HepG2 (cell line): ENCODE measurements around the gene TBC1D10B. TPM values are rescaled to one million over a fixed set of nuclear protein-coding genes. Genes with fewer than 3 reads are reported as not detected.

Experiments used
- ETV6 ChIP-seq: sonication (generic); formaldehyde crosslinking; conservative IDR thresholded peaks from 2 replicates; pipeline ENCODE4 v1.4.0; 2020; ENCODE audit warnings: missing genetic modification reagents
- FOXJ3 ChIP-seq: sonication (generic); formaldehyde crosslinking; IDR thresholded peaks from 2 replicates; pipeline ENCODE4 v1.4.0; 2020; ENCODE audit warnings: missing genetic modification reagents, mild to moderate bottlenecking, borderline replicate concordance
- GATA4 ChIP-seq: sonication (generic); IDR thresholded peaks from 2 replicates; pipeline ENCODE4 v1.6.1; 2016; ENCODE audit warnings: antibody characterized with exemption, low read depth, borderline replicate concordance
- GLI4 ChIP-seq: sonication (generic); formaldehyde crosslinking; IDR thresholded peaks from 2 replicates; pipeline ENCODE4 v1.5.1; 2020; ENCODE audit warnings: missing genetic modification reagents, mild to moderate bottlenecking, moderate library complexity, borderline replicate concordance
- MXI1 ChIP-seq: IDR thresholded peaks from 3 replicates; pipeline ENCODE4 v1.6.1; 2012; ENCODE audit warnings: low read depth, low read length, inconsistent platforms, borderline replicate concordance
- RFX5 ChIP-seq: IDR thresholded peaks from 2 replicates; pipeline ENCODE4 v1.6.1; 2011; ENCODE audit warnings: low read depth, low read length, improper control_type of control experiment
- SOX13 ChIP-seq, 3 experiments: fragments of 450-650 bp in 1 of 3; sonication (generic) in 1 of 3; formaldehyde crosslinking in 1 of 3; IDR thresholded peaks in 2 of 3; conservative IDR thresholded peaks in 1 of 3; 2 replicates each; pipeline versions ENCODE4 v1.5.0 to v1.6.1; 2016 to 2020; ENCODE audit warnings: antibody characterized with exemption in 1 of 3, mild to moderate bottlenecking in 1 of 3, missing compliant biosample characterization in 1 of 3, missing genetic modification reagents in 1 of 3, moderate library complexity in 1 of 3
- ZFP82 ChIP-seq: sonication (generic); formaldehyde crosslinking; IDR thresholded peaks from 2 replicates; pipeline ENCODE4 v1.5.1; 2020; ENCODE audit warnings: mild to moderate bottlenecking, missing genetic modification reagents, borderline replicate concordance
- ZNF12 ChIP-seq: sonication (generic); formaldehyde crosslinking; IDR thresholded peaks from 2 replicates; pipeline ENCODE4 v1.5.0; 2020; ENCODE audit warnings: missing genetic modification reagents
- ZNF44 ChIP-seq: sonication (generic); formaldehyde crosslinking; IDR thresholded peaks from 2 replicates; pipeline ENCODE4 v1.5.1; 2020; ENCODE audit warnings: mild to moderate bottlenecking, missing genetic modification reagents
- ZNF546 ChIP-seq: sonication (generic); formaldehyde crosslinking; conservative IDR thresholded peaks from 2 replicates; pipeline ENCODE4 v1.8.1; 2023; ENCODE audit warnings: mild to moderate bottlenecking, missing genetic modification reagents
- ZNF598 ChIP-seq: sonication (generic); formaldehyde crosslinking; IDR thresholded peaks from 2 replicates; pipeline ENCODE4 v1.5.1; 2020; ENCODE audit warnings: mild to moderate bottlenecking, missing genetic modification reagents, borderline replicate concordance
- ZNF605 ChIP-seq: sonication (generic); formaldehyde crosslinking; IDR thresholded peaks from 2 replicates; pipeline ENCODE4 v1.8.0; 2022; ENCODE audit warnings: mild to moderate bottlenecking, missing genetic modification reagents
- ZNF652 ChIP-seq: IDR thresholded peaks from 2 replicates; pipeline ENCODE4 v1.6.1; 2016; ENCODE audit warnings: low read depth, borderline replicate concordance
- ZNF660 ChIP-seq: sonication (generic); formaldehyde crosslinking; IDR thresholded peaks from 2 replicates; pipeline ENCODE4 v1.5.1; 2020; ENCODE audit warnings: mild to moderate bottlenecking, low read depth, missing genetic modification reagents, borderline replicate concordance
- polyA plus RNA-seq, 8 experiments: library from polyadenylated mRNA; depleted of rRNA in 3 of 8; stranded (reverse) in 7 of 8; unstranded in 1 of 8; fragments of >200 nt; fragmentation: Illumina TruSeq in 4 of 8; extraction: Trizol in 4 of 8; gene quantifications; 2 replicates each; pipeline versions ENCODE4 v1.2.1 to v1.2.3, GENCODE V29; 2011 to 2016; ENCODE audit warnings: low read depth in 4 of 8, missing spikeins in 1 of 8, mixed read lengths in 1 of 8; ENCODE audit not compliant: insufficient read depth in 1 of 8
- total RNA-seq, 5 experiments: library from RNA; depleted of rRNA; stranded (reverse); fragments of >200 nt; fragmentation: Illumina TruSeq; extraction: Trizol; gene quantifications; 2 replicates each; pipeline ENCODE4 v1.2.3, GENCODE V29; 2016; ENCODE audit warnings: low read depth in 1 of 5
- TF ChIP-seq, protein P1 (sequence below): sonication (generic); formaldehyde crosslinking; IDR thresholded peaks from 2 replicates; pipeline ENCODE4 v1.5.0; 2020; ENCODE audit warnings: mild to moderate bottlenecking, missing genetic modification reagents
- TF ChIP-seq, protein P2 (sequence below): IDR thresholded peaks from 2 replicates; pipeline ENCODE4 v1.6.1; 2016; ENCODE audit warnings: mild to moderate bottlenecking
- TF ChIP-seq, protein P3 (sequence below): sonication (generic); formaldehyde crosslinking; IDR thresholded peaks from 2 replicates; pipeline ENCODE4 v1.8.1; 2023; ENCODE audit warnings: mild to moderate bottlenecking, missing genetic modification reagents, borderline replicate concordance
- TF ChIP-seq, protein P4 (sequence below): sonication (generic); formaldehyde crosslinking; IDR thresholded peaks from 2 replicates; pipeline ENCODE4 v1.4.0; 2020; ENCODE audit warnings: missing genetic modification reagents, mild to moderate bottlenecking, borderline replicate concordance
- TF ChIP-seq, protein P5 (sequence below): sonication (generic); formaldehyde crosslinking; IDR thresholded peaks from 2 replicates; pipeline ENCODE4 v1.4.0; 2020; ENCODE audit warnings: missing genetic modification reagents, borderline replicate concordance

The TBC1D10B gene
- total and polyA plus RNA-seq, 2 of the 13 experiments (the other 11 are each of a cell fraction or from before 2014, with no cell fraction given): 15.7 to 24.8 TPM

DNA sequence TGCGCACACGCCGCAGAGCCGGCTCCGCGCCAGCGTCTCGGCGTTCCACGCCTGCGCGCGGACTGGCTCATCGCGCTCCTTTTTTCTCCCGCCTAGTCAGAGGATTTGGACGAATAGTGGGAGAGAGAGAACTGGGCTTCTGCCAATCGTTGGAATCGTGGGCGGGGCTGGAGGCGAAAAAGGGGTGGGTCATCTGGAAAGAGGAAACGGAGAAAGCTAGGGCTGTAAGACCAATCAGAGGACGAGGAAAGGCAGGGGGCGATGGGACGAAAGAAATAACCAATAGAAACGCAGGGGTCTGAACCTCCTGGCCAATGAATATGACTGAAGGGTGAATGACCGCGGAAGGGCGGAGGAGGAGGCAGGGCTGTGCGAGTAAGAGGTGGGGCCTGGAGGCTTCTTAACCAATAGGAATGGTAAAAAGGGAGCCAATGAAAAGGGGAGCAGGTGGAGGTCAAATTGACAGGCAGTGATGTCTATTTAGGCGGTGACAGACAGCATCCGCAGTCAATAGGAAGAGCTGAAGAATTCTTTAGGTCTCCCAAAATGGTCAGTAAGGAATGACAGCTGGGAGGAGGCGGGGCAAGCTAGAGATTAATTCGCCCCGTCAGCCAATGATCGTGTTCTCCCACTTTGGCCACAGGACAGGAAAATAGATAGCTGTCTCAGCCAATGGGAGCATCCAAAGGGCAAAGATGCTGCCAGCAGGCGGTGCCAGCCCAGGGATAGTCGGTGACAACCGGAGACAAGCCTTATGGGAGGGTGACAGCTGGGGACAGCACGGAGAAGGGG lies at the start of gene TBC1D10B (continued):
- TF ChIP-seq, protein P1, sequence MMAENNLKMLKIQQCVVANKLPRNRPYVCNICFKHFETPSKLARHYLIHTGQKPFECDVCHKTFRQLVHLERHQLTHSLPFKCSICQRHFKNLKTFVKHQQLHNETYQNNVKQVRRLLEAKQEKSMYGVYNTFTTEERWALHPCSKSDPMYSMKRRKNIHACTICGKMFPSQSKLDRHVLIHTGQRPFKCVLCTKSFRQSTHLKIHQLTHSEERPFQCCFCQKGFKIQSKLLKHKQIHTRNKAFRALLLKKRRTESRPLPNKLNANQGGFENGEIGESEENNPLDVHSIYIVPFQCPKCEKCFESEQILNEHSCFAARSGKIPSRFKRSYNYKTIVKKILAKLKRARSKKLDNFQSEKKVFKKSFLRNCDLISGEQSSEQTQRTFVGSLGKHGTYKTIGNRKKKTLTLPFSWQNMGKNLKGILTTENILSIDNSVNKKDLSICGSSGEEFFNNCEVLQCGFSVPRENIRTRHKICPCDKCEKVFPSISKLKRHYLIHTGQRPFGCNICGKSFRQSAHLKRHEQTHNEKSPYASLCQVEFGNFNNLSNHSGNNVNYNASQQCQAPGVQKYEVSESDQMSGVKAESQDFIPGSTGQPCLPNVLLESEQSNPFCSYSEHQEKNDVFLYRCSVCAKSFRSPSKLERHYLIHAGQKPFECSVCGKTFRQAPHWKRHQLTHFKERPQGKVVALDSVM (CRISPR knock-in tag): no peak
- peak; percentile 46; the same call in 1 of the 2 replicates for TF ChIP-seq ZNF652
- TF ChIP-seq GLI4 (CRISPR knock-in tag): no peak
- no peak for TF ChIP-seq ZNF660 (CRISPR knock-in tag)
- no peak for TF ChIP-seq SOX13 (IDR thresholded peaks at IDR 0.05)
- no peak for TF ChIP-seq SOX13 (CRISPR knock-in tag; conservative IDR thresholded peaks at IDR 0.05 in 1 of 2, IDR thresholded peaks at IDR 0.05 in 1 of 2)
- TF ChIP-seq, protein P2, sequence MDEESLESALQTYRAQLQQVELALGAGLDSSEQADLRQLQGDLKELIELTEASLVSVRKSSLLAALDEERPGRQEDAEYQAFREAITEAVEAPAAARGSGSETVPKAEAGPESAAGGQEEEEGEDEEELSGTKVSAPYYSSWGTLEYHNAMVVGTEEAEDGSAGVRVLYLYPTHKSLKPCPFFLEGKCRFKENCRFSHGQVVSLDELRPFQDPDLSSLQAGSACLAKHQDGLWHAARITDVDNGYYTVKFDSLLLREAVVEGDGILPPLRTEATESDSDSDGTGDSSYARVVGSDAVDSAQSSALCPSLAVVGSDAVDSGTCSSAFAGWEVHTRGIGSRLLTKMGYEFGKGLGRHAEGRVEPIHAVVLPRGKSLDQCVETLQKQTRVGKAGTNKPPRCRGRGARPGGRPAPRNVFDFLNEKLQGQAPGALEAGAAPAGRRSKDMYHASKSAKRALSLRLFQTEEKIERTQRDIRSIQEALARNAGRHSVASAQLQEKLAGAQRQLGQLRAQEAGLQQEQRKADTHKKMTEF (CRISPR knock-in tag): peak; percentile 64
- TF ChIP-seq GATA4: no peak
- TF ChIP-seq ZNF605 (CRISPR knock-in tag): no peak; the same call in 1 of the 2 replicates
- TF ChIP-seq, protein P3, sequence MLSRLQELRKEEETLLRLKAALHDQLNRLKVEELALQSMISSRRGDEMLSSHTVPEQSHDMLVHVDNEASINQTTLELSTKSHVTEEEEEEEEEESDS: no peak
- TF ChIP-seq ZFP82 (CRISPR knock-in tag): no peak
- peak; percentile 65 for TF ChIP-seq RFX5
- no peak for TF ChIP-seq FOXJ3
- TF ChIP-seq ZNF44: no peak
- TF ChIP-seq ZNF12 (CRISPR knock-in tag): no peak
- TF ChIP-seq, protein P4, sequence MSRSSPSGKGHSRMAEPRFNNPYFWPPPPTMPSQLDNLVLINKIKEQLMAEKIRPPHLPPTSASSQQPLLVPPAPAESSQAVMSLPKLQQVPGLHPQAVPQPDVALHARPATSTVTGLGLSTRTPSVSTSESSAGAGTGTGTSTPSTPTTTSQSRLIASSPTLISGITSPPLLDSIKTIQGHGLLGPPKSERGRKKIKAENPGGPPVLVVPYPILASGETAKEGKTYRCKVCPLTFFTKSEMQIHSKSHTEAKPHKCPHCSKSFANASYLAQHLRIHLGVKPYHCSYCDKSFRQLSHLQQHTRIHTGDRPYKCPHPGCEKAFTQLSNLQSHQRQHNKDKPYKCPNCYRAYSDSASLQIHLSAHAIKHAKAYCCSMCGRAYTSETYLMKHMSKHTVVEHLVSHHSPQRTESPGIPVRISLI: no peak
- no peak for TF ChIP-seq ZNF598 (CRISPR knock-in tag)
- TF ChIP-seq ZNF546 (CRISPR knock-in tag): no peak
- TF ChIP-seq ETV6 (CRISPR knock-in tag): no peak
- peak; percentile 87; the same call in 1 of the 3 replicates for TF ChIP-seq MXI1
- TF ChIP-seq, protein P5, sequence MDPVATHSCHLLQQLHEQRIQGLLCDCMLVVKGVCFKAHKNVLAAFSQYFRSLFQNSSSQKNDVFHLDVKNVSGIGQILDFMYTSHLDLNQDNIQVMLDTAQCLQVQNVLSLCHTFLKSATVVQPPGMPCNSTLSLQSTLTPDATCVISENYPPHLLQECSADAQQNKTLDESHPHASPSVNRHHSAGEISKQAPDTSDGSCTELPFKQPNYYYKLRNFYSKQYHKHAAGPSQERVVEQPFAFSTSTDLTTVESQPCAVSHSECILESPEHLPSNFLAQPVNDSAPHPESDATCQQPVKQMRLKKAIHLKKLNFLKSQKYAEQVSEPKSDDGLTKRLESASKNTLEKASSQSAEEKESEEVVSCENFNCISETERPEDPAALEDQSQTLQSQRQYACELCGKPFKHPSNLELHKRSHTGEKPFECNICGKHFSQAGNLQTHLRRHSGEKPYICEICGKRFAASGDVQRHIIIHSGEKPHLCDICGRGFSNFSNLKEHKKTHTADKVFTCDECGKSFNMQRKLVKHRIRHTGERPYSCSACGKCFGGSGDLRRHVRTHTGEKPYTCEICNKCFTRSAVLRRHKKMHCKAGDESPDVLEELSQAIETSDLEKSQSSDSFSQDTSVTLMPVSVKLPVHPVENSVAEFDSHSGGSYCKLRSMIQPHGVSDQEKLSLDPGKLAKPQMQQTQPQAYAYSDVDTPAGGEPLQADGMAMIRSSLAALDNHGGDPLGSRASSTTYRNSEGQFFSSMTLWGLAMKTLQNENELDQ (CRISPR knock-in tag): no peak
